Psoas muscle (tissue), 8 donors: ENCODE results near the gene EEF1AKMT1. TPM values are rescaled to one million over a fixed set of nuclear protein-coding genes. Genes with fewer than 3 reads are reported as not detected.
A peak's percentile ranks its signal among the peaks of the same experiment; 100 is the strongest.

ENCODE experiments used
- ATAC-seq, 4 donors: fragments of 200-7000 bp; cut with Tn5 transposase; one replicate each; pipeline ENCODE4 v1.9.1; 2020; ENCODE audit warnings: moderate library complexity in 3 of 4, mild to moderate bottlenecking in 2 of 4
- DNase-seq, 2 donors: peaks; one replicate each; pipeline ENCODE4 v3.0.0-alpha.2; 2020
- H3K27ac ChIP-seq: fragments of 200-600 bp; one replicate; pipeline ENCODE4 v1.8.0; 2022
- H3K27me3 ChIP-seq, 3 donors: fragments of 200-600 bp in 1 of 3; one replicate each; pipeline versions ENCODE4 v1.6.1 to v1.8.0; 2013 to 2022; ENCODE audit warnings: low read length in 2 of 3, mild to moderate bottlenecking in 2 of 3, moderate library complexity in 1 of 3; ENCODE audit not compliant: insufficient read depth in 3 of 3
- H3K36me3 ChIP-seq, 2 donors: fragments of 200-600 bp in 1 of 2; one replicate each; pipeline versions ENCODE4 v1.6.1 to v1.8.0; 2013 to 2022; ENCODE audit warnings: low read depth in 1 of 2, mild to moderate bottlenecking in 1 of 2, moderate library complexity in 1 of 2; ENCODE audit not compliant: insufficient read depth in 1 of 2
- H3K4me1 ChIP-seq: fragments of 200-600 bp; one replicate; pipeline ENCODE4 v1.8.0; 2022
- H3K4me3 ChIP-seq: fragments of 200-600 bp; one replicate; pipeline ENCODE4 v1.8.0; 2022; ENCODE audit warnings: mild to moderate bottlenecking
- H3K9me3 ChIP-seq: fragments of 200-600 bp; one replicate; pipeline ENCODE4 v1.8.0; 2022
- CTCF ChIP-seq: fragments of 200-600 bp; IDR thresholded peaks from one replicate; pipeline ENCODE4 v1.8.0; 2022; ENCODE audit warnings: antibody characterized with exemption
- WGBS, 3 donors: extraction: QIAGEN DNeasy Blood & Tissue Kit; methylation state at CpG; one replicate each; pipeline versions ENCODE4 v1.1.6 to v1.1.7; 2013; 5-methylcytosine and 5-hydroxymethylcytosine counted together
- intact Hi-C, 2 donors: fragments of 100-400 bp; cut with DNase I; formaldehyde crosslinking; loops; one replicate each; pipeline versions ENCODE4 v1.11.0 to v1.14.2; 2022
- polyA plus RNA-seq, 3 donors: library from polyadenylated mRNA; stranded (reverse); fragments of 200-250 nt; gene quantifications; one replicate each; pipeline ENCODE4 v1.2.3, GENCODE V29; 2013
- total RNA-seq, 4 donors: library from RNA; stranded (reverse); fragmentation: NEBNext Ultra II Directional in 2 of 4; extraction: Animal tissue kit (Norgen Biotek cat#: 25700) in 2 of 4; gene quantifications; one replicate each; pipeline versions ENCODE4 v1.2.1 to v1.2.4, GENCODE V29; 2021 to 2023
- donor health status: healthy with polysubstance abuse.
- donor health status: DM: no; HTN: no; CAD: no; lungs with moderate emphysema.
- donor health status: Bipolar disorder and iron deficiency.
- donor health status: healthy.
- donor health status: DM: yes; HTN: yes; CAD: no.
- donor health status: DM: no; HTN: no; CAD: no.
- donor health status: DM: no; HTN: no; CAD: no.
- donor health status: DM: yes; HTN: yes; CAD: no.

Gene EEF1AKMT1
- total and polyA plus RNA-seq, 7 donors = 5.1 to 9.9 (median 8.2) TPM

GRCh38 chr13:20798027-20798426, 24.3 kb upstream of the EEF1AKMT1 start:
- Histone ChIP-seq H3K27me3 (no peaks in the 10 kb centered on the region), H3K4me1 (peaks cover 7% of the 10 kb centered on the region), H3K4me3 (no peak overlapping the region), H3K27ac (peak overlapping the region; percentile 5), H3K36me3 (peaks cover 0 to 89% of the 10 kb centered on the region in 2 donors), H3K9me3 (no peaks in the 10 kb centered on the region)
- no peak for DNase-seq
- TF ChIP-seq CTCF = no peak
- intact Hi-C loops = no loop called here
- WGBS, 3 donors = 77 to 84% (median 78%) methylated on average over 4 of the region's 4 CpGs
- ATAC-seq = no peak

- H3K4me3 ChIP-seq = no peak overlapping the region
- DNase-seq = no peak
- peak overlapping the region; percentile 5 for H3K27ac ChIP-seq
- WGBS, 3 donors = 44 to 57% (median 57%) methylated on average over 5 of the region's 5 CpGs
- H3K36me3 ChIP-seq = peaks cover 0 to 96% of the 10 kb centered on the region in 2 donors
- ATAC-seq = no peak
- H3K27me3 ChIP-seq = no peaks in the 10 kb centered on the region
- TF ChIP-seq CTCF = no peak
- no peaks in the 10 kb centered on the region for H3K9me3 ChIP-seq
- H3K4me1 ChIP-seq = peaks cover 7% of the 10 kb centered on the region
- intact Hi-C loops = no loop called here
These were observed 23.2 kb upstream of the EEF1AKMT1 start for GRCh38 chr13:20796791-20797508.

GRCh38 chr13:20789665-20790064, 15.9 kb upstream of the EEF1AKMT1 start:
- Histone ChIP-seq H3K27me3 (no peaks in the 10 kb centered on the region), H3K27ac (no peak overlapping the region), H3K4me1 (no peaks in the 10 kb centered on the region), H3K9me3 (no peaks in the 10 kb centered on the region), H3K4me3 (no peak overlapping the region), H3K36me3 (peaks cover 7 to 84% of the 10 kb centered on the region in 2 donors)
- TF ChIP-seq CTCF = no peak
- WGBS, 3 donors = 94 to 97% (median 95%) methylated on average over 7 of the region's 7 CpGs
- intact Hi-C loops = no loop called here
- ATAC-seq (no peak), DNase-seq (no peak)

GRCh38 chr13:20788312-20788711, 14.6 kb upstream of the EEF1AKMT1 start:
- no peaks in the 10 kb centered on the region for H3K4me1 ChIP-seq
- H3K9me3 ChIP-seq = no peaks in the 10 kb centered on the region
- no peak overlapping the region for H3K4me3 ChIP-seq
- 94 to 100% (median 97%) methylated on average over 1 of the region's 1 CpG for WGBS, 3 donors
- H3K36me3 ChIP-seq = peaks cover 7 to 84% of the 10 kb centered on the region in 2 donors
- H3K27me3 ChIP-seq = no peaks in the 10 kb centered on the region
- DNase-seq = no peak
- intact Hi-C loops = no loop called here
- TF ChIP-seq CTCF = no peak
- ATAC-seq = no peak
- H3K27ac ChIP-seq = peak overlapping the region; percentile 26

- DNase-seq (no peak), ATAC-seq (no peak)
- 77 to 85% (median 80%) methylated on average over 5 of the region's 5 CpGs for WGBS, 3 donors
- intact Hi-C loops = no loop called here
- Histone ChIP-seq H3K4me1 (no peaks in the 10 kb centered on the region), H3K4me3 (no peak overlapping the region), H3K9me3 (no peaks in the 10 kb centered on the region), H3K27ac (peak overlapping the region; percentile 27), H3K36me3 (peaks cover 8 to 85% of the 10 kb centered on the region in 2 donors), H3K27me3 (no peaks in the 10 kb centered on the region)
- TF ChIP-seq CTCF = no peak
These were observed 13.4 kb upstream of the EEF1AKMT1 start for GRCh38 chr13:20787180-20787579.
